Myocyte (in vitro differentiated cells): ENCODE data around the gene BLTP3B. TPM values are rescaled to one million over a fixed set of nuclear protein-coding genes. Genes with fewer than 3 reads are reported as not detected.

Experiments
- DNase-seq: peaks from one replicate; pipeline ENCODE4 v3.0.0-alpha.2; 2012; ENCODE audit warnings: low read depth
- total RNA-seq: library from RNA; depleted of rRNA; stranded (reverse); fragments of >200 nt; gene quantifications from 2 replicates; pipeline ENCODE4 v1.2.3, GENCODE V29; 2014

BLTP3B gene
- total RNA-seq, 1 donor from 2014 or later = 43.2 TPM

DNA sequence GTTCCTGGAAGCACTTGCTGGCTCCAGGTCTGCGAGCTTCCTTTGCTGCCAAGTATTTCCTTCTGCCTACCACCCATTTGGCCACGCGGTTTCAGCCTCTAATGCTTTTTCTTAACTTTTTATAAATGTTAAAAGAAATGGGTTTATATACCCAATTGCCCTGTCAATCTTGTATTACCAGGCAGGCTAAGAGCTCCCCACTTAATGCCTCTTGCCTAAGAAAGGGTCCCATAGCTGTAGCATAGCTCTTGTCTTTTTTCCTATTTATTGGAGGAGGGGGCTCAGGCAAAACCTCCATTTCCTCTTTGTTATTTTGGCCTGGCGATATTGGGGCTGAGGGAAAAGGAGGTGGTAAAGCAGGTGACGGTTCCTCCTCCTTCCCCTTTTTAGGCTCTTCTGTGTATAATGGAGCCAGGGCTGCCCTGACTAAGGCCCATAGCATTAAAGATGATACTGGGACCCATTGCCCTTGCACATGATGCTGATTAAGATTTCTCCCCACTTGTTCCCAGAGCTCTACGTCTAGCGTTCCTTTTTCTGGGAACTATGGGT lies 21.6 kb upstream of the BLTP3B start:
- DNase-seq = no peak

DNA sequence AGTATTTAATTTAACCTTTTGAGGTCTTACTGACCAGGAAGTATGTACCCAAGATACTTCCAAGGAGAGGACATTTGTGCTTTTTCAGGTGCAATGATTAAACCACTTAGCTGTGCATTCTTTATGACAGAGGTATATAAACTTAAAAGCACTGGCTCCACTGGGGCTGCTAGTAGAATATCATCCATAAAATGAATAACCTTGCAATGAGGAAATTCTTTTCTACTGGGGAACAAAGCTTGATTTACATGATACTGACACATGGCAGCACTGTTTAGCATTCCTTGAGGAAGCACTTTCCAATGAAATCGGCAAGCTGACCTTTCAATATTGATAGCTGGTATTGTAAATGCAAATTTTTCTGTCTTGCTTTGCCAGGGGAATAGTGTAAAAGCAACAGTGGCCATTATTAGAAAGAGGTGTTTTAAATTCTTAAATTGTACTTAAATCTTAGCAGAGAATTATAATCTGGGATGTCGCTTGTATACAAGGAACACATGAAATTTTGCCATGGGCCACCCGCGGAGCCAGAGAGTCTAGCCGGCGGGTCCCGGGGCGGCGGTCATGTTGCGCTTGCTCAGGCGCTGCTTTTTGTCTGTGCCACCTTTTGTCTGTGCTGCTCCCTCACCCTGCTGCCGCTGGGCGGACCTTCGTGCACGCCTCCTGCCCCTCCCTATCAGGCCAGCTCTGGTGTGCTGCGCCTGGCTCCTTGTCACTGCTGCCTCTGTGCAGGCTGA lies 20.9 kb upstream of the BLTP3B start:
- DNase-seq = peak; percentile 80

DNA sequence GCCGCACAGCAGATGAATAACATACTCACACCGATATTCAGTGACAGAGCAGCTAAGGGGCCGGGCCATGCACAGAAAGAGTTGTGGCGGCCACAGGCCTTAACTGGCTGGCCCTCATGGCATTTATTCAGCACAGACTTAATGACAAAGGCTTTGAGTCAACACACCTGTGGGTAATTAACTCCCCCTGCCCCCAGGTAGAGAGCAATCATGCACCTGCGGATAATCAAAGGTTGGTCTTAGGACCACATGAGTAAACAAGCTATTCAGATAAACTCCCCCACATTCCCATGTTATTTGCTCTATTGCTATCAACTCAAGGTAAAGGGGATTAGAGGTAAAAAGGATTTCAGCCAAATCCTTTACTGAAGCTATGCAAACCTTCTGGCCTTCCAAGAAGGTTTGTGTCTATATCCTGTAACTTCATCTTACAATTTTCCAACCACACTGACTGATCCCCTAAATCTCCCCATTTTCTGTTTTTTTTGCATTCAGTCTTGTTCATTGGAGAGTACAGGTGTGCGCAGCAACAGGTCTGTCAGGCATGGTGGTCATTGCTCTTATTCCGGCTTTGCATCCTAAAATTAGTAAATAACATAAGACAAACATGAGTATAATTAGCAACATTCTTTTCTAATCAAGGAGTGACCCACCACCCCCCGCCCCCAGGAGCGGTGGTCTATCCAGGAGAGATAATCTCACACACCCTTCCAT lies 16.9 kb upstream of the BLTP3B start:
- DNase-seq = no peak

DNA sequence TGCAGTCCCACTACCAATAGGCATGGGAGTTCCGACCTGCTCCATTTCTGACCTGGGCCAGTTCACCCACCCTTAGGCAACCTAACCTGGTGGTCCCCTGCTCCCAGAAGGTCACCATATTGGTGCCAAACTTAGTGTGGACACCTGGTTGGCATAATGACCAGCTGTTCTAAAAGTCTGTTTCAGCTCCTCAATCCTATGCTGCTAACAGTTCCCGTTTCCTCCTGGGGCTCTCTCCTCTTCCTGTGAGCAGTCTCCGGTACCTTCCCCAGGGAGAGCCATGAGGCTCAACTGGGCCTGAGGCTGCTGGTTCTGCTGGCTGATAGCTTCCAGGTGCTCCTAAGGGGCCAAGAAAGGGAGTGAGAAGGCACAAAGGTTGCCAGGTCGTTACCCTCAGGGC lies 15.9 kb upstream of the BLTP3B start:
- no peak for DNase-seq

DNA sequence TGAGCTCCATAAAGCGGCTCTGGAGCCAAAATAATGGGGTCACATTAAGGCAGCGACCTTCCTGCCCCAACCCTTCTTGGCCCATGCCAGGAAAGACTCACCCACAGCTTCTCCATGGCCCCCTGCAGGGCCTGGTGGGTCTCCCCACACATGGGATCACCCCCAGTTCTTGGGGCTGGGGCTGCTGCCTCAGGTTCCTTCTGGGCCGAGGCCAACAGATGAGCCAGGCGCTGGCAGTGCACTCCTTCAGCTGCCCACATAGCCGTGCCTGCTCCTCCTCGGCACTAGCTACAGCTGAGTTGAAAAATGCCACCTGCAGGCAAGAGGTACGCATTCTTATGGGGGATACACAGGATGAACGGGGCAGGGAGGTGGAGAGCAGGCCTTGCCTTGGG lies 14.8 kb upstream of the BLTP3B start:
- no peak for DNase-seq

DNA sequence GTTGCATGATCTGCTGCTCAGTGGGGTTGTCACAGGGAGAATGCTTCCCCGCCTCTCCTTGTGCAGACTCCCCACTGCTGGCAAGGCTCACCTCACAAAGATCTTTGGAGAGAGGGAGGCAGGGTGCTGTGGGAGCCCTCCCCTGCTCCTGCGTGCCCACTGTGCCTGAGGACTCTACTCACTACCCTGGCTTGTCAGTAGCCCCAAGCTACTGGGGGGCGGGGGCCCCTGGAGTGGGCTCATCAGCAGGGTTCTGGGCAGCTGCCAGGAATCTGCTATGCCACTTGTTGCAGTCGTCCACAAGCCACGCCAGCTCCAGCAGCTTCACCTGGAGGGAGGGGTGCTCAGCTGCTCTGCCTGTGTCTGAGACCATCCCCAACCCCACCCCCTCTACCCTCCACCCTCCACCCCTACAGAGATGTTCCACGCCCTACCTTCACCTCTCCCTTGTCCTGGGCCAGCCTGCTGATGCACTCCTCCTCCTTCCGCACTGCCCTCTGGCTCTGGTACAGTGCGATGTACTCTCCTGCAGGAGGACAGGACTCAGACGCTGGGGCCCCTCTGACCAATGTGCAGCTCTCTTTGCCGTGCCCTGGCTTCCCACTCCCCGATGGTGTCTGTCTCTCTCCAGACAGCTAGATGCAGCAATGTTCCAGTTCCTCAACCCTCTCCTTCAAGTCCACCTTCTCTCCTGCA lies 14.2 kb upstream of the BLTP3B start:
- DNase-seq = peak; percentile 27

DNA sequence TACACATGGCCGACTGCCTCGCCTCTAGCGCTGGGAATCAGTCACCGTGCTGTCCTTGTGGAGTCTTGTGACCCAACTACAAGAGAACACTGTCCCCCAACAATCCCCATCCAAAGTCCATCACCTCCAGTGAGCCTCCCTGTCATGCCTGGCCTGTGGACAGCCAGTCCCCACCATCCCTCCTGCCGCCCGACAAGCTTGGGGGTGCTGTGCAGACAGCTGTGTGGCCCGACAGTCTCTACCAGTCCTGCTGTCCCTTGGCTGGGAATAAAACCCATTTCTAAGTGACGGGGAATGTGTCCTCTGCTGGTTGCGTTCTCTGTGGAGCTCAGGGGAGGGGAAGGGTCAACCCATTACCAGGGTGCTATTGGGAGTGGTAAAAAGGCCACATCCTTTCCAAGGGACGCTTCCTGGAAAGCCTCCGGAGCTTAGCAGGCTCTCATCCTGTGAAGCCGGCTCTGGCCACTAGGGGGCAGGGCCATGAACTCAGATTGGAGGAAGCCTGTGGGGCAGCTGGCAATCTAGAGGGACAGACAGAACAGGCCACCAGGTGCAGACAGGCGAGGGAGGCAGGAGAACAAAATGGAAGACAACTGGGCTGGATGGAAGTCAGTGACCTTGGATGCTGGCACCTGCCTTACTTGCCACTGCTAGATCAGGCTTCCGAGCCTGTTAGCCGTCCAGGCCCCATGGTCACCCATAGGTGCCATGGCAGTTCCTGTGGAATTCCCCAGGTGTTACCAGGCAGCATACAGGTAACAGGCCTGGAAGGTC lies 12.0 kb upstream of the BLTP3B start:
- DNase-seq = peak; percentile 74

DNA sequence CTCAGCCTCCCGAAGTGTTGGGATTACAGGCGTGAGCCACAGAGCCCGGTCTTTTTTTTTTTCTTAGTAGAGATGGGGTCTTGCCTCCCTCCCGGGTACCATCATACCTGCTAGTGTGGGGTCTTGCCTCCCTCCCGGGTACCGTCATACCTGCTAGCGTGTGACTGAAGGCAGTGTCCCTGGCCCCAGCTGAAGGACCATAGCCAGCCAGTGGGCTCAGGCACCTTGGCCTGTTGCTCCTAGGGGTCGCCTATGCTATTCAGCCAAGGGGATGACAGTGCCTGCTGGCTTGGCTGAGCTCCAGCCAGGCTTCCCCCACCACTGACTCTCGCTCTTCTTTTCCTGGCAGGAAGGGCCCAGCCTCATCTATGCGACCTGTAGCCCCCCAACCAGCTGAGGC lies 10.5 kb upstream of the BLTP3B start:
- DNase-seq = no peak

DNA sequence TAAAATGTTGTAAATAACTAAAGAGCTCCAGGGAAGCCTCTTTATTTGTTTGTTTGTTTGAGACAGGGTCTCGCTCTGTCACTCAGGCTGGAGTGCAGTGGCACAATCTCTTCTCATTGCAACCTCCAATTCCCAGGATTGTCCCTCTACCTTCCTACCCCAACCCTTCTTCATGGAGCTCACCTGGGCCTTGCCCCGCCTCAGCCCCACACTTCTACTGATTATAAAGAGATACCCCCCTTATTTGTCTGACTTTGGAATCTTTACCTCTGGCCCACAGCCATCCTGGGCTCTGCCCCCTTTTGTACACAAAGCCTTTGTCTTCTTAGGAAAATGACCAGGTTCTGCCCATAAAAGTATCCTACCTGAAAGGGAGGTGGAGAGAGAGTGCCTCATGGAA lies 9.1 kb upstream of the BLTP3B start:
- no peak for DNase-seq

DNA sequence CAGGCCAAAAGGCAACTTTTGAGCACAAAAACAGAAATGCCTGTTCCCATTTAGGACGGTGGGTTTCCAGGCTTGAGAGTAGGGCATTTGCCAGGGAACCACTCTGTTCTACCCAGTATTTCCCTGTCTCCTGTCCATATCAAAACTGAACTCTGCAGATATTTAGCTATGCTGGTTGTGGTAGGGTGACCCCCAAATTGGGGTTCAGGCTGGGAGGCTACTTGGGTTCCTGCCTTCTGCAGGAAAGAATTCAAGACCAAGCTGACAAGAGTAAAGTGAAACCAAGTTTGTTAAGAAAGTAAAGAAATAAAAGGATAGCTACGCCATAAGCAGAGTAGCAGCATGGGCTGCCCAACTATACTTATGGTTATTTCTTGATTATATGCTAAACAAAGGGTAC lies 3.6 kb upstream of the BLTP3B start:
- DNase-seq = no peak

DNA sequence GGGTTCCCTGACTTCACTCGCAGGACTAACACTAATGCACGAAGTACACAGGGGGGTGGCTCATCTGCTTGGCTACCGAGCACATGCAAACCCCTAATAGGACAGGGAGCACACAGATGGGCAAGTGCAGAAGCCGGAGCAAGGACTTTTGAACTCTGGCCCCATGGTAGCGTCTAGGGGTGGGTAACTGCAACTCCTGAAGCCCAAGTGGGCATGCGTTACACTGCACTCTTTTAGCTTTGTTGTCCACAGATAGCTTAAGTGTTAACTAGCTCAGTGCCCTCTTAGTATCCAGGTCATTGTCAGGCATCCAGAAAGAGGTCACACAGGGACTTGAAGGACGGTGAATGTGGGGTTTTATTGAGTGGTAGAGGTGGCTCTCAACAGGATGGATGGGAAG lies 3.0 kb upstream of the BLTP3B start:
- DNase-seq = no peak

DNA sequence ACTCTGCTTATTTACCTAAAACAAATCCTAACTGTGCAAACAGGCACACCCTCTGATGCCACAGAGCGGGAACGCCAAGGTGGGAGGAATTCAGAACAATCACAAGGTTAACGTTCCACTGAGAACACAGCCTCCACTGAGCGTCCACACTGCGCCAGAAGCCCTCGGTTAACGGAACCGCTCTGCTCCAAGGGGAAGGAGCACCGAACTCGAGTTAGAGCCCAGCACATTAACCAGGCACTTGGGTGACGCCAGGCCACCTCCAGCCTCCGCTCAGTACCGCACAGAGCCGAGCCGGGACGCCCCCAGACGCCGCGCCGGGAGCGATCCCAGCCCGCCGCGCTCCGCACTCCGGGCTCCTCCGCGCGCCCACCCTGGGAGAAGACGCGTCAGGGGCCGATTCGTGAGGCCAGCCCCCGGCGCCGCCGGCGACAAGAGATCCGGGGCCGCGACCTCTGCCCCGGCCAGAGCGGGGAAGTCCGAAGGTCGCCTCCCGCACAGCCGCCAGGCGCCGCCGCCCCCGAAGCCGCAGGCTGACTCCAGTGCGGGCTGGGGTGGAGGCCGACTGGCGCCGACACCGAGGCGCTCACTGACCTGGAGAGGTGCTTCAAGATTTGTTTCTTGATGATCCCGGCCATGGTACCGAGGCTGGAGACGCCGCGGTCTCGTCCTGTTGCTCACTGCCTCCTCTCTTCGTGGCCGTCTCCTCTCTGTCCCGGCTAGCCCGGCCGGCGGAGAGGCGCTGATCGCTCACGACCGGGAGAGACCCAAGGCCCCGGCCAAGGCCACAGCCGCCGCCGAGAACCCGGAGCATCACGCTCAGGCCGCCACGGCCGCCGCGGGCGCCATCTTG lies 450 bp downstream of the BLTP3B start:
- peak; percentile 50 for DNase-seq

DNA sequence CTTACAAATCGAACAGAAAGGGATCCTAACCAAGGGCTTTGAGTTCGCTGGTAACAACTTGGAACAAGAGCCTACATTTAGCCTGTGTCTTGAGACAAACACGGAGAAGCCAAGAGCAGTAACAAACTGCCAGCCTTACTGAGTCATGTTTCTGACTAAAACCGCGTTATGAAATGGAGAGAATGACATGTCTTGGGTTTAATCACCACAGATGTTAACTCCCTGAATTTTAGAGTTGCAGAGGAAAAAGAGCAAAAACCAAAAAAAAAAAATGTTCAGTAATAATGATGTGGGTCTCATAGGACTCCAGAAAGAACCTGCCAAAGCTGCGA lies 1.0 kb downstream of the BLTP3B start:
- peak; percentile 78 for DNase-seq

DNA sequence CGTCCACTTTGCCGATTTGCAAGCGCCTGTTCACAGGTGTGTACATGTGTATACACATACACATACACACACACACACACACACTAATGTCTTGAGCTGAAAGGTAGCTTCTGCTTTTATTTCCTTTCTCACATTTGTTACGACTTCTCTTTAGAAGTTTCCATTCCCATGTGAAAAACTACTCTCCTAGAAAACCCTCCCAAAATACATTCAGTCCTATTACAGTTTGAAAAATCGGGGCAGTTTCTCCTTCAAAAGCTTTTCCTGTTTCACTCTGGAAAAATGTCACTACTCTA lies 3.9 kb downstream of the BLTP3B start:
- DNase-seq = no peak

DNA sequence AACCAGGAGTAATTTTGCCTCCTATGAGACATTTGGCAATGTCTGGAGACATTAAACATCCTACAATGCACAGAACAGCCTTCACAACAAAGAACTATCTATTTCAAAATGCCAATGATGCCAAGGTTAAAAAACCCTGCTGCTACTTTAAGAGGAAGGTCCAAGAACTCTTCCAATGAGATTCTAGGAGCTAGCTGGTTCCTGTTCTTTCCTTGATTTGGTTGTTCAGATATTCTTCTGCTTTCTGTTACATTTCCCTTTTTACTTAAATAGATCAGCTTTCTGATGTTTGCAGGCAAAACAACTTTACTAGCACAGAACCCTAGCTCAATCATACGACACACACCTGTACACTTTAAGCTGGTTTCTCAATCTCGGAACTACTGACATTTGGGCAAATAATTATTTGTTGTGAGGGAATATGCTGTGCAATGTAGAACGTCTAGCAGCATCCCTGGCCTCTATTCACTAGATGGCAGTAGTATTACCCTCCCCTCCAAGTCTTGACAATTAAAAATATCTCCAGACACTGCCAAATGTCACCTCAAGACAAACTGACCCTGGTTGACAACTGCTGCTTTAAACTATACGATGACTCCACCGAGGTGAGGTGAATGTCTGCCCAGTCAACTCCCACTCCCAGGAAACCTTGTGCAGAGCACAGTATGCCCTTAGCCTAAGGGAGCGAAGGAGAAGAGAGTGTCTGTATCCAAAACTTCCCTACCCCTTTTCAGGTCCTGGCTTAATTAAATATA lies 4.4 kb downstream of the BLTP3B start:
- peak; percentile 70 for DNase-seq

DNA sequence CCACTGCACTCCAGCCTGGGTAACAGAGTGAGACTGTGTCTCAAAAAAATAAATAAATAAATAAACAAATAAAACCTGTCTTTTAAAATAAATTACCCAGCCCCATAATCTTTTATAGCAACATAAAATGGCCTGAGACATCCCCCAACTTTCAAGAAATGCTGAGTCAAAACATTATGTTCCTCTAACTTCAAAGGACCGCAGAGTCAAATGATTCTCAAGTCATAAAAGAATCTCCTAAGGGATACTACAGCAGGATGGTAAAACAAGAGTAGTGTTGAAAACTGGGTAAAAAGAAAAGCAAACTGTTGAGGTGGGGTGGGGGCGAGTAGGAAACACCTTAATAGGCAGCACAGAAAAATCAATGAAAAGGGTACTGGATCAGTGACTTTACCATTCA lies 9.5 kb downstream of the BLTP3B start:
- DNase-seq = no peak

DNA sequence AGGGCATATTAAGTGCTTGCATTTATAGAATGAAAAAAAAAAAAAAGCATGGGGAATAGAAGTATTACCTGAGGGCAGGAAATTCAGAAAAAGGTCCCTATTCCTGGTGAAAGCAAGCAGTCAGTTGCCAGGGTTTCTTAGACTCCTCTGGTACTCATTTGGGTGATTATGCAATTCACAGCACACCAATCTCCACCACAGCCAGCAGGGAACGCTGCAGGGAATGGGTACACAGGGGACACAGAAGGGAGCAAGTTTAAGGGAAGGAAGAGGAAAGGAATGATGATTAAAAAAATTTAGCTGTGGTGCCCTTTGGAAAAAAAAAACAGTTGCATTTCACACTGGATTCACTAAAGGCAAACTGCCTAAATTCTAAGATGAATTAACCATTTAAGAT lies 14.2 kb downstream of the BLTP3B start:
- peak; percentile 59 for DNase-seq

DNA sequence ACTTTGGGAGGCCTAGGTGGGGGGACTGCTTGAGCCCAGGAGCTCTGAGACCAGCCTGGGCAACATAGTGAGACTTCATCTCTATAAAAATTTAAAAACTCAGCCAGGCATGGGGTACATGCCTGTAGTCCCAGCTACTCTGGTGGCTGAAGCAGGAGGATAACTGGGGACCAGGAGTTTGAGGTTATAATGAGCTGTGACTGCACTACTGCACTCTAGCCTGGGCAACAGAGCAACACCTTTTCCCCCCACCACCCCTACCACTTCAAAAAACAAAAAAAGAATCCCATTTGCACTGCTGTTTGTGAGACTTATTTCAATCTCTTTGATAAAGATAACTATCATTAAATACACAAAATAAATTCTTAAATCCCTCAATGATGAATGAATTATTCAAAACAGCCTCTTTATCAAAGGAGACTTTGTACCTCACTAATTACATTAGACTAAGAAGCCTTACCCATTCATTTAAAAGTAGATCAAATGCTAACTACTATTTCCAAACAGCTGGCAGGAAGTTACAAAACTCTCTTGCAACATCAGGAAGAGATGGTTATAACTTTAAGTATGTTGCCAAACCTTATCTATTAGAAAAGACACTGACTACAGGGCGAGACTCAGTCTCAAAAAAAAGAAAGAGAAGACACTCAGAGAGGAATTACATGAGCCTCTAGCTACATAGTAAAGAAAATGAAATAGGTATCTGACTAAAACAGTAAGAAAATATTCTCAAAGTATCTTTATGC lies 14.7 kb downstream of the BLTP3B start:
- no peak for DNase-seq
